Panc1 (cell line): Measurements from ENCODE around the gene ATG16L2.

Experiments
- POLR2AphosphoS5 ChIP-seq: IDR thresholded peaks from 2 replicates; pipeline ENCODE4 v1.6.1; 2012; ENCODE audit warnings: mild to moderate bottlenecking, low read depth, low read length, moderate library complexity
- SIN3A ChIP-seq: IDR thresholded peaks from 2 replicates; pipeline ENCODE4 v1.6.1; 2012; ENCODE audit warnings: low read depth, mild to moderate bottlenecking, low read length, moderate library complexity, borderline replicate concordance; ENCODE audit not compliant: insufficient read depth
- TF ChIP-seq, protein P1 (sequence below): fragments of 450-650 bp; IDR thresholded peaks from 2 replicates; pipeline ENCODE4 v1.5.1; 2017; ENCODE audit warnings: mild to moderate bottlenecking
- TF ChIP-seq, protein P2 (sequence below), 2 experiments: IDR thresholded peaks; 2 replicates each; pipeline ENCODE4 v1.6.1; 2011 to 2012; ENCODE audit warnings: low read depth in 2 of 2, control low read depth in 1 of 2, low read length in 1 of 2, mild to moderate bottlenecking in 1 of 2, moderate library complexity in 1 of 2; ENCODE audit not compliant: insufficient read depth in 1 of 2

DNA sequence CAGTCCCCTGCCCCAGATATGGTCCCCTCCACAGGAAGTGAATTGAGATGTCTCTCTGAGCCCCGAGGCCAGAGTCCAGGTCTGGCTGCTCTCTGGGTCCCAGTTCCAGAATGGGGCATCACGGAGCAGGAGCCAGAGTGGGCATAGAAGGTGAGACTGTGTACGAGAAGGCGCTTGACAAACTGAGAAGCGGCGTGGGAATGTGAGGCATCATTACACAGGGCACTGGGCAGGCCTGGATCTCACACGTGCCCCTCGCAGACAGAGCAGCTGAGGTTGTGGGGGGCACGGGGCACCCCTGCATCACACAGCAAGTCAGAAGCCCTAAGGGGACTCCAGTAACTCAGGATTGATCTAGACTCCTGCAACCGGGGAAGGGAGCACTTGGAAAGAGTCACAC, 29.5 kb upstream of the ATG16L2 start:
- TF ChIP-seq, protein P1, sequence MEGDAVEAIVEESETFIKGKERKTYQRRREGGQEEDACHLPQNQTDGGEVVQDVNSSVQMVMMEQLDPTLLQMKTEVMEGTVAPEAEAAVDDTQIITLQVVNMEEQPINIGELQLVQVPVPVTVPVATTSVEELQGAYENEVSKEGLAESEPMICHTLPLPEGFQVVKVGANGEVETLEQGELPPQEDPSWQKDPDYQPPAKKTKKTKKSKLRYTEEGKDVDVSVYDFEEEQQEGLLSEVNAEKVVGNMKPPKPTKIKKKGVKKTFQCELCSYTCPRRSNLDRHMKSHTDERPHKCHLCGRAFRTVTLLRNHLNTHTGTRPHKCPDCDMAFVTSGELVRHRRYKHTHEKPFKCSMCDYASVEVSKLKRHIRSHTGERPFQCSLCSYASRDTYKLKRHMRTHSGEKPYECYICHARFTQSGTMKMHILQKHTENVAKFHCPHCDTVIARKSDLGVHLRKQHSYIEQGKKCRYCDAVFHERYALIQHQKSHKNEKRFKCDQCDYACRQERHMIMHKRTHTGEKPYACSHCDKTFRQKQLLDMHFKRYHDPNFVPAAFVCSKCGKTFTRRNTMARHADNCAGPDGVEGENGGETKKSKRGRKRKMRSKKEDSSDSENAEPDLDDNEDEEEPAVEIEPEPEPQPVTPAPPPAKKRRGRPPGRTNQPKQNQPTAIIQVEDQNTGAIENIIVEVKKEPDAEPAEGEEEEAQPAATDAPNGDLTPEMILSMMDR, result no peak
- TF ChIP-seq POLR2AphosphoS5, result no peak
- TF ChIP-seq, protein P2, sequence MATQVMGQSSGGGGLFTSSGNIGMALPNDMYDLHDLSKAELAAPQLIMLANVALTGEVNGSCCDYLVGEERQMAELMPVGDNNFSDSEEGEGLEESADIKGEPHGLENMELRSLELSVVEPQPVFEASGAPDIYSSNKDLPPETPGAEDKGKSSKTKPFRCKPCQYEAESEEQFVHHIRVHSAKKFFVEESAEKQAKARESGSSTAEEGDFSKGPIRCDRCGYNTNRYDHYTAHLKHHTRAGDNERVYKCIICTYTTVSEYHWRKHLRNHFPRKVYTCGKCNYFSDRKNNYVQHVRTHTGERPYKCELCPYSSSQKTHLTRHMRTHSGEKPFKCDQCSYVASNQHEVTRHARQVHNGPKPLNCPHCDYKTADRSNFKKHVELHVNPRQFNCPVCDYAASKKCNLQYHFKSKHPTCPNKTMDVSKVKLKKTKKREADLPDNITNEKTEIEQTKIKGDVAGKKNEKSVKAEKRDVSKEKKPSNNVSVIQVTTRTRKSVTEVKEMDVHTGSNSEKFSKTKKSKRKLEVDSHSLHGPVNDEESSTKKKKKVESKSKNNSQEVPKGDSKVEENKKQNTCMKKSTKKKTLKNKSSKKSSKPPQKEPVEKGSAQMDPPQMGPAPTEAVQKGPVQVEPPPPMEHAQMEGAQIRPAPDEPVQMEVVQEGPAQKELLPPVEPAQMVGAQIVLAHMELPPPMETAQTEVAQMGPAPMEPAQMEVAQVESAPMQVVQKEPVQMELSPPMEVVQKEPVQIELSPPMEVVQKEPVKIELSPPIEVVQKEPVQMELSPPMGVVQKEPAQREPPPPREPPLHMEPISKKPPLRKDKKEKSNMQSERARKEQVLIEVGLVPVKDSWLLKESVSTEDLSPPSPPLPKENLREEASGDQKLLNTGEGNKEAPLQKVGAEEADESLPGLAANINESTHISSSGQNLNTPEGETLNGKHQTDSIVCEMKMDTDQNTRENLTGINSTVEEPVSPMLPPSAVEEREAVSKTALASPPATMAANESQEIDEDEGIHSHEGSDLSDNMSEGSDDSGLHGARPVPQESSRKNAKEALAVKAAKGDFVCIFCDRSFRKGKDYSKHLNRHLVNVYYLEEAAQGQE (IDR thresholded peaks at IDR 0.05; ENCODE audit: insufficient read depth in 1 of 2, low read depth in 2 of 2, low read length in 1 of 2), result no peak
- no peak for TF ChIP-seq SIN3A
